ENCODE measurements around the gene ZNG1A.
"Not testable (repeated sequence)": the region's sequence is repeated elsewhere in the genome, so short reads cannot be mapped to it uniquely, and the experiment has no call there.

The ZNG1A gene

DNA sequence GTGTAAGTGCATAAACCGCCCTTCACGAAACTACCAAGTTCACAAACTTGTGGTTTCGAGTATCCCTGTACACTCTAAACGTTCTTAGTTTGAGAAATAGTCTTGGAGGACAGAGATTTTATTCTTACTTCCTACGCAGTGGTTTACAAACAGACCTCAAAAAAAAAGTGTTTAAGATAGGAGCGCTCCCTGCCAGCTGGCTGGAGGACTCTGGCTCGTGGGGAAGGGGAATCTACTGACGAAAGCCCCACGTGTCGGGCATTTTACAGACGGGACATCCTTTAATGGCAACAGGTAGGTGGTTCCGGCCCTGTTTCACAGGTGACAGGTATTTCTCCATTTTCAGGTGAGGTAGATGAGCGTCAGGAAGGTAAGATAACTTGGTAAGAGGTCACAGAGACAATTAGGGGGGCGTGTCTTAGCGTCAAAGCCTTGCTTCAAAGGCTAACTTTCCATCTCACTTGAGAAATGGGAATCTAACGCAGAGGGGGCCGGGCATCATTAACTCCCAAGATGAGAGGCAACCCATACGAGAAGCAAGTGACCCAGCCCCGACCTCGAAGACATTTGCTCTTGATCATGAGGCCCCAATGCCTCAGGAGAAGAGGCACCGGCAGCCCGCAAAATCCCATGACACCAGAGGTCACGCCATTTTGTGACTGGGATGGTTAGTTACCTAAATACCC lies 573 bp downstream of the ZNG1A start:
- DNase-seq (ENCODE audit: low spot score), result not testable (repeated sequence)

- DNase-seq (ENCODE audit: low spot score), result not testable (repeated sequence)
Observed at GRCh38 chr9:169757-170156, 9.1 kb downstream of the ZNG1A start.

DNA sequence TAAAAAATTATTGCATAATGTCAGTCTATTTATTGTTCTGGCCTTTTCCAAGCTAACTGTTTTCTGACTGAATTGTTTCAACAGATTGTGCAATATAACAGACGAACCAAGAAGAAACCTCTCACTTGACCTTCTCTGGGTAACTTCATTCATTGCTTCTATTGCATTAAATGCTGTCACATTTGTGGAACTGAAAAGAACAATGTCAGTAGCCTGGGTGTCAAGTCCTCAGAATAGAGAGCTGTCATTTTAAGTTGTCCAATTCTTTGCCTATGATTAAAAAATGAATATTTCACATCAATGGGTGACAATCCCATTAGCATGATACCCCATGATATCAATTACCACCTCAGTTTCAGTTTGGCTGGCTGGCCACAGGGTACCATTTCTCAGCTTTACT lies 19.0 kb downstream of the ZNG1A start:
- DNase-seq (ENCODE audit: low spot score), result not testable (repeated sequence)

GRCh38 chr9:151173-151572 lies 27.7 kb downstream of the ZNG1A start:
- not testable (repeated sequence) for DNase-seq (ENCODE audit: low spot score)

DNA sequence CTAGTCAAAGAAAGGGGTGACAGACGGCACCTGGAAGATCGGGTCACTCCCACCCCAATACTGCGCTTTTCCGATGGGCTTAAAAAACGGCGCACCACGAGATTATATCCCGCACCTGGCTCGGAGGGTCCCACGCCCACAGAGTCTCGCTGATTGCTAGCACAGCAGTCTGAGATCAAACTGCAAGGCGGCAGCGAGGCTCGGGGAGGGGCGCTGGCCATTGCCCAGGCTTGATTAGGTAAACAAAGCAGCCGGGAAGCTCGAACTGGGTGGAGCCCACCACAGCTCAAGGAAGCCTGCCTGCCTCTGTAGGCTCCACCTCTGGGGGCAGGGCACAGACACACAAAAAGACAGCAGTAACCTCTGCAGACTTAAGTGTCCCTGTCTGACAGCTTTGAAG lies 39.0 kb downstream of the ZNG1A start:
- DNase-seq (ENCODE audit: low spot score), result not testable (repeated sequence)

- peak; percentile 1 for DNase-seq (ENCODE audit: low spot score)
Observed at GRCh38 chr9:117995-118467, 60.8 kb downstream of the ZNG1A start, which contains the start of gene FOXD4. Gene FOXD4, minus strand, starts transcription at chr9:118417. Its CDS starts 298 bp downstream, at chr9:118119.

- DNase-seq (ENCODE audit: low spot score), result not testable (repeated sequence)
Observed at GRCh38 chr9:117144-117994, 61.5 kb downstream of the ZNG1A start.

GRCh38 chr9:116239-117077 lies 62.4 kb downstream of the ZNG1A start:
- not testable (repeated sequence) for DNase-seq (ENCODE audit: low spot score)

GRCh38 chr9:115118-115451 lies 63.8 kb downstream of the ZNG1A start:
- peak; percentile 3 for DNase-seq (ENCODE audit: low spot score)

DNA sequence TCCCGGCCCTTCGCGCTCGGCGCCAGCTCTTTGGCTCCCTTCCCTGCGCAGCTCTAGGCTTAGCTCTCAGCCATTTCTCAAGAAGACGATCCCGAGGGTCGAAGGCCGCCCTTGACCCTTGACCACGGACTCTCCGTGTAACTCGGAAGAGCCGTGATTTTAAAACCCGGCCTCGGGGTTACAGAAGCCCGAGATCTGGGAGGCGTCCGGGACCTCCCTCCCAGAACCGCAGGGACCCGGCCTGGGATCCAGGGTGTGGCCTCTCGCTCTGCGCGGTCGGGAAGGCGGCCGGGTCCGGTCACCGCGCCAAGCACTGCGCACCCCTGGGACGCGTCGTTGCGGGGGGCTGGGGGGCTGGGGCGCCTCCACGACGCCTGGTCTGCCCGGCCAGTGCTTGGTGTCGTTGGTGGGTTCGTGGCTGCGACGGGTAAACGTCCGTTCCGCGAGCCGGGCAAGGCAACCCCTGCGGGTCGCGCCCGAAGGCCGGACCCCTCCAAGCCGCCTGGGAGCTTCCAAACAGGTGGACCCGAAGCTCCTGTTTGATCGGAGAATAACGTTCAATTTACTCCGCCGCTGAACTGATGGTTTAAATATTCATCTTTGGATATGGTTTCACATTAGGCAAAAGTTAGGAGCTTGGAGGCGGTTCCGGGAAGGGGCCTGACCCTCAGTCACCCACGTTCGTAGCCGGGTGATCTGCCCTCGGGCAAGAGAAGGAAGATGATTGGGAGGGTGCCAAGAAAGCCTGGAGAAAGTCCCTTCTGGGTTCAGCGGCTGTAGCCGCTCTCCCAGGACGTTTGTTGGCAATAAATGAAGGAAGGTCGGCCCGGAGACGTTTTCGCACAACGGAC lies 64.4 kb downstream of the ZNG1A start:
- DNase-seq (ENCODE audit: low spot score), result peak; percentile 3

GRCh38 chr9:113468-114266 lies 65.2 kb downstream of the ZNG1A start:
- DNase-seq (ENCODE audit: low spot score), result peak; percentile 40

- DNase-seq (ENCODE audit: low spot score), result peak; percentile 1
Observed at GRCh38 chr9:112589-113467, 66.0 kb downstream of the ZNG1A start.

DNA sequence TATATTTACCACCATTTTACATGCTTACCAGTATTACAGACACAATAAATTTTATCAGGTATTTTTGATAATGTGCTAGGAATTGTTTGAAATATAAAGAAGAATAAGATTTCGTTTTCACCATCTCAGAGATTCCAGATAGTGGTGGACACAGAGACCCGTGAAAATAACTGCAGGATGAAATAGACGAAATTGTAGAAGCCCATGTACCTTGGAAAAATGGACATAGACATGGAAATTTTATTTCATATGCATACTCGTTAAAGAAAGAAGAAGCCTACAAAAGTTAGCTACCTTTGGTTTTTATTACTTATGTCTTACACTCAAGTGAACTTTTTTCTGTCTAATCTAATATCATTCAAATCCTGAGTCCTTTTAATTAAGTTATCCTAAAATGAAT lies 68.2 kb downstream of the ZNG1A start:
- DNase-seq (ENCODE audit: low spot score), result not testable (repeated sequence)

DNA sequence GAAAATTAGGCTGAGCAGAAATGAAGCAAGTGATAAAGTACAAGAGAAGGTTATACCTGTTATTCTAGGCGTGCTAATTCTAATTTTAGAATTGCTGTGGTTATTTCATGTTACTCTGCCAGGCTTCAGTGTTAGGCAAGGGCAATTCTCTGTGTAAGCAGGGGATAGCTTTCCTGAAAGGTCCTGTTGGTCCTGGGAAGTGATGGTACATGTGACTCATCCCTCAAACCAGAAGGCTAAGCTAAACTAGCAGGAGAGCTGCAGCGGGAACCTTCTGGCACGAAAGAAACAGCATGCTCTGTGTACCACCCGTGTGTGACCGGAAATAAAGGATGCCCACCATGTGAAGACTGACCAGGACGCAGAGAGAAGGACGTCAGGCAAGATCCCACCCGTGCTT lies 69.3 kb downstream of the ZNG1A start:
- not testable (repeated sequence) for DNase-seq (ENCODE audit: low spot score)

DNA sequence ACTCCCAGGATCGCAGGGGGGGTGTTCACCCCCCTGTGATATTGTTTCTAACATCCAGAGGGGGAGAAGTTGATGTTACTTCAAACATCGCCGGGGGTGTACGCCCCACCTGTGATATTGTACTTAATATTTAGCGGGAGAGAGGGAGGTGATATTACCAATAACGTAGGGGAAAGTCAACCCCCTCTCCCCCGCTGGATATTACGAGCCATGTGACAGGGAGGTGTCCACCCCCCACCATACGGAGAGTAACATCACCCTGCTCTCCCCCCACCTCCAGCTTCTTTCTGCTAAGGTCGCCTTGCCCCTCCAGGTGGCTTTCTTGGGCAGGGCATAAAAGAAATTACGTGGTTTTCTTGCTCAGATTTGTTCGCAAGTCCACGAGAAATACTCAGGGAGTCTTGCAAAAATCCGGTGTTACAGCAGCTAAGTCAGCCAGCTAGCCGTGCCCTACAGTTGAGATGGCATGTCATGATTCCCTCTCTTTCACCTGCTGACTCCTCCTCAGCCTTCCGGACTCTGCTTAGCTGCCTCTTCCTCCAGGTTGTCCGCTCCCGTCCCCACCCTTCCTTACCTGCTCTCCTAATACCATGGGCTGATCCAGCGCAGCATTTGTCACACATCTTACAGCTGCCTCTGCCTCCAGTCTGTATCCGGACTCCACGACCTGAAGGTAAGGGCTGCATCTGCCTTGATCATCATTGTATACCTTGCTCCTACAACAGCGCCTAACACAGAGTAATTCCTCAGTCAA lies 69.9 kb downstream of the ZNG1A start:
- DNase-seq (ENCODE audit: low spot score), result not testable (repeated sequence)

- DNase-seq (ENCODE audit: low spot score), result not testable (repeated sequence)
Observed at GRCh38 chr9:105991-106390, 72.9 kb downstream of the ZNG1A start.

DNA sequence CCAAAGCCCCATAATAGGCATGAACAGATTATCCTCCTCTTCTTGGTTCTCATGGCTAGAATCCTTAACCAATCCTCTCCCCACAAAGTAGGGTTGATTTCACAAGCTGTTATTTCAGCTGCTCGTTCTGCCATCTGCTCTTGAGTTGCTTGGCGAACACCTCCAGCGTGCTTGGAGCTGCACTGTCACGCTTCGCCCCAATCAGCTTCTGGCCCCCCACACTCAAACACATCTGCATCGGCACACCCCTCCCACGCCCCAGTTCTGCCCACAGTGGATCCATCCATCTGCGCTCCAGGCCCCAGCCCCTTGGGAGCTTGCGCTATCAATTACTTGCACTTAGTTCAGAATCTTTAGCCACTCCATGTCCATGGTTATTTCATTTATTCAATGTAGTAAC lies 78.4 kb downstream of the ZNG1A start:
- DNase-seq (ENCODE audit: low spot score), result not testable (repeated sequence)

DNA sequence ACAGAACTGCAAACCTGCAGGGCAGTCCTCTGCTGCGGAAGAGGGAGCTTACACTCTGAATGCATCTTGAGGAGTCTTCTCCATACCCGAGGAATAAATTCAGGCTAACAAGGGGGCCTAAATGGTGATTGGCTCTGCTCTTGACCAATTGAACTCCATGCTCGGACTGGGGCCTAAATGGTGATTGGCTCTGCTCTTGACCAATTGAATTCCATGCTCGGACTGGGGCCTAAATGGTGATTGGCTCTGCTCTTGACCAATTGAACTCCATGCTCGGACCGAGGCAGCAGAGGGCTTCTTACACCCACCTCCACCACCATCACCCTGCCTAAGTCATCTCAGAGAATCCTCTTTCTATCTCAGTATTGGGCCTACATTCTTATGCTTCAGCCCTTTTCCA lies 79.0 kb downstream of the ZNG1A start:
- not testable (repeated sequence) for DNase-seq (ENCODE audit: low spot score)

DNA sequence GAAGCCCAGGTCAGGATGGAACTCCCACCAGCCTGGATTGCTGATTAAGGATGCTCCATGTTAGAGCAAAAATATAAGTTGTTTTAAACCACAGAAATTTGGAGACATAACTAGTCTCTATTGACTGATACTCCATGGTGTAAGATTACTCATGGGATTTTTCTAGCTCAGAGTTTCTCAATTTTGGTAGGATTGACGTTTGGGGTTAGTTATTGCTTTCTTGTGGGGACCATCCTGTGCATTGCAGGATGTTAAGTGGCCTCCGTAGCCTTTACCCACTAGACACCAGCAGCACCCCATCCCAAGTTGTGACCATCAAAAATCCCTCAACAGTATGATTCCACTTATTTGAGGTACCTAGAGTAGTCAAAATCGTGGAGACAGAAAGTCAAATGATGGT lies 80.1 kb downstream of the ZNG1A start:
- not testable (repeated sequence) for DNase-seq (ENCODE audit: low spot score)
